ENCODE data around the gene DDX23.
"Not testable (repeated sequence)": the region's sequence is repeated elsewhere in the genome, so short reads cannot be mapped to it uniquely, and the experiment has no call there.

DNA sequence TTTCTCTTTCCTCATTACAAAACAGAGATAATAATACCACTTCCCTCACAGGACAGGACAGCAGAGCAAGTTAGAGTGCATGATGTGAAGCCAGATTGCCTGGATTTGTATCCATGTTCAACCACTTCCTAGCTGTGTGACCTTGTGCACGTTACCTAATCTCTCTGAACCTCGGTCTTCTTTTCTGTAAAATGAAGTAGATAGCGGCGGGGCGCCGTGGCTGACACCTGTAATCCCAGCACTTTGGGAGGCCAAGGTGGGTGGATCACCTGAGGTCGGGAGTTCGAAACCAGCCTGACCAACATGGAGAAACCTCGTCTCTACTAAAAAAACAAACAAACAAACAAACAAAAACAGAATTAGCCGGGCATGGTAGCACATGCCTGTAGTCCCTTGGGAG is 3.0 kb upstream of the DDX23 start:
- TF ChIP-seq, protein P1, sequence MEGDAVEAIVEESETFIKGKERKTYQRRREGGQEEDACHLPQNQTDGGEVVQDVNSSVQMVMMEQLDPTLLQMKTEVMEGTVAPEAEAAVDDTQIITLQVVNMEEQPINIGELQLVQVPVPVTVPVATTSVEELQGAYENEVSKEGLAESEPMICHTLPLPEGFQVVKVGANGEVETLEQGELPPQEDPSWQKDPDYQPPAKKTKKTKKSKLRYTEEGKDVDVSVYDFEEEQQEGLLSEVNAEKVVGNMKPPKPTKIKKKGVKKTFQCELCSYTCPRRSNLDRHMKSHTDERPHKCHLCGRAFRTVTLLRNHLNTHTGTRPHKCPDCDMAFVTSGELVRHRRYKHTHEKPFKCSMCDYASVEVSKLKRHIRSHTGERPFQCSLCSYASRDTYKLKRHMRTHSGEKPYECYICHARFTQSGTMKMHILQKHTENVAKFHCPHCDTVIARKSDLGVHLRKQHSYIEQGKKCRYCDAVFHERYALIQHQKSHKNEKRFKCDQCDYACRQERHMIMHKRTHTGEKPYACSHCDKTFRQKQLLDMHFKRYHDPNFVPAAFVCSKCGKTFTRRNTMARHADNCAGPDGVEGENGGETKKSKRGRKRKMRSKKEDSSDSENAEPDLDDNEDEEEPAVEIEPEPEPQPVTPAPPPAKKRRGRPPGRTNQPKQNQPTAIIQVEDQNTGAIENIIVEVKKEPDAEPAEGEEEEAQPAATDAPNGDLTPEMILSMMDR (IDR thresholded peaks at IDR 0.05) = not testable (repeated sequence)
- not testable (repeated sequence) for TF ChIP-seq POLR2AphosphoS5, POLR2A (IDR thresholded peaks at IDR 0.05)

Data from breast epithelium (tissue), 3 donors.